Right lobe of liver (tissue), 6 donors: ENCODE measurements around the gene CHMP1A. TPM values are rescaled to one million over a fixed set of nuclear protein-coding genes. Genes with fewer than 3 reads are reported as not detected.
A peak's percentile ranks its signal among the peaks of the same experiment; 100 is the strongest.
"Not testable (repeated sequence)": the region's sequence is repeated elsewhere in the genome, so short reads cannot be mapped to it uniquely, and the experiment has no call there.

ENCODE experiments used
- ATAC-seq, 4 donors: fragments of 200-7000 bp; cut with Tn5 transposase; one replicate each; pipeline ENCODE4 v1.9.1; 2020; ENCODE audit warnings: mild to moderate bottlenecking in 4 of 4, moderate library complexity in 4 of 4
- DNase-seq, 3 donors: peaks; one replicate each; pipeline ENCODE4 v3.0.0-alpha.2; 2020
- H3K27ac ChIP-seq, 3 donors: fragments of 200-600 bp; one replicate each; pipeline ENCODE4 v1.8.0; 2022
- H3K27me3 ChIP-seq, 2 donors: fragments of 200-600 bp; one replicate each; pipeline ENCODE4 v1.8.0; 2022
- H3K36me3 ChIP-seq, 4 donors: fragments of 200-600 bp; sonication (generic) in 1 of 4; one replicate each; pipeline versions ENCODE4 v1.5.1 to v1.8.0; 2017 to 2022; ENCODE audit warnings: control low read depth in 1 of 4
- H3K4me1 ChIP-seq, 4 donors: fragments of 200-600 bp; sonication (generic) in 1 of 4; one replicate each; pipeline versions ENCODE4 v1.5.1 to v1.8.0; 2017 to 2022; ENCODE audit warnings: control low read depth in 1 of 4
- H3K4me3 ChIP-seq, 3 donors: fragments of 200-600 bp; one replicate each; pipeline ENCODE4 v1.8.0; 2022
- H3K9me3 ChIP-seq, 4 donors: fragments of 200-600 bp; sonication (generic) in 1 of 4; one replicate each; pipeline versions ENCODE4 v1.5.1 to v1.8.0; 2017 to 2022; ENCODE audit warnings: control low read depth in 1 of 4
- CTCF ChIP-seq, 4 donors: fragments of 200-600 bp in 3 of 4; fragments of 450-650 bp in 1 of 4; IDR thresholded peaks; one replicate each; pipeline versions ENCODE4 v1.5.1 to v1.8.0; 2016 to 2022; ENCODE audit warnings: antibody characterized with exemption in 4 of 4, mild to moderate bottlenecking in 2 of 4
- POLR2A ChIP-seq: fragments of 450-650 bp; IDR thresholded peaks from one replicate; pipeline ENCODE4 v1.6.1; 2017; ENCODE audit warnings: antibody characterized with exemption, mild to moderate bottlenecking
- WGBS: methylation state at CpG from one replicate; pipeline ENCODE4 v1.1.6; 2018; ENCODE audit warnings: low coverage, low lambda C conversion rate; ENCODE audit not compliant: insufficient coverage; ENCODE audit errors: missing lambda C conversion rate; 5-methylcytosine and 5-hydroxymethylcytosine counted together
- intact Hi-C, 2 donors: fragments of 100-400 bp; cut with DNase I; formaldehyde crosslinking; loops; one replicate each; pipeline versions ENCODE4 v1.11.2 to v1.14.1; 2022
- total RNA-seq, 6 experiments: library from RNA; depleted of rRNA in 2 of 6; stranded (reverse); fragments of >200 nt in 2 of 6; fragmentation: NEBNext Ultra II Directional in 3 of 6; extraction: Animal tissue kit (Norgen Biotek cat#: 25700) in 3 of 6; gene quantifications; one replicate each; pipeline versions ENCODE4 v1.1.0 to v1.2.4, GENCODE V29; 2016 to 2023
- donor health status: DM: no; HTN: yes; CAD: no.
- donor health status: DM: no; HTN: no; CAD: no.
- donor health status: DM: no; HTN: no; CAD: no.
- donor health status: DM: no; HTN: yes; CAD: no.
- donor health status: DM: no; HTN: yes; CAD: no.

CHMP1A gene
- total RNA-seq, 6 experiments from 2014 or later, result 27.2 to 42.3 (median 33.1) TPM

- Histone ChIP-seq H3K27me3 (no peaks in the 10 kb centered on the region), H3K9me3 (no peaks in the 10 kb centered on the region), H3K27ac (peak within 1 kb of the TSS; percentile 74 to 80 (median 79)), H3K4me3 (peak within 1 kb of the TSS; percentile 65 to 74 (median 69)), H3K36me3 (peaks cover 0 to 3% (median 0%) of the 10 kb centered on the region in 4 donors), H3K4me1 (peaks cover 0 to 19% (median 7%) of the 10 kb centered on the region in 4 donors)
- WGBS, result 1% methylated on average over 17 of the region's 97 CpGs
- intact Hi-C loops, result loop anchor here (10.0 kb wide), 2 partner anchors 93 to 173 kb away; partner anchors contain the start of gene TCF25 (in 1 of the 2)
- no peak for TF ChIP-seq CTCF (IDR thresholded peaks at IDR 0.05)
- peak; percentile 91 for TF ChIP-seq POLR2A
- peak; percentile 97 for DNase-seq
- peak; percentile 68 to 82 (median 77) for ATAC-seq
Observed at GRCh38 chr16:89701425-89702406, 44.2 kb upstream of the CHMP1A start, which contains the start of gene SPATA2L. TSS of gene SPATA2L (minus strand) at chr16:89701705. CDS start at chr16:89701232, 473 bp downstream.

- Histone ChIP-seq H3K36me3 (peaks cover 0 to 3% (median 0%) of the 10 kb centered on the region in 4 donors), H3K9me3 (no peaks in the 10 kb centered on the region), H3K4me1 (peaks cover 0 to 19% (median 7%) of the 10 kb centered on the region in 4 donors), H3K27ac (peak overlapping the region; percentile 74 to 80 (median 79)), H3K27me3 (no peaks in the 10 kb centered on the region), H3K4me3 (peak overlapping the region; percentile 65 to 74 (median 69))
- peak; percentile 77 to 81 (median 80) for DNase-seq
- intact Hi-C loops, result loop anchor here (10.0 kb wide), 2 partner anchors 94 to 174 kb away; partner anchors contain the start of gene TCF25 (in 1 of the 2)
- ATAC-seq, result peak; percentile 33 to 53 (median 45)
- TF ChIP-seq CTCF (IDR thresholded peaks at IDR 0.05) (peak in 3 of 4 donors; percentile 15 to 33 (median 20)), POLR2A (no peak)
- no CpG with 5 or more reads among the region's 78 CpGs for WGBS
Observed at GRCh38 chr16:89700649-89701424, 43.3 kb upstream of the CHMP1A start.

- H3K36me3 ChIP-seq, result peaks cover 0 to 3% (median 1%) of the 10 kb centered on the region in 4 donors
- TF ChIP-seq CTCF (IDR thresholded peaks at IDR 0.05) (peak; percentile 84 to 90 (median 88)), POLR2A (peak; percentile 52)
- no peaks in the 10 kb centered on the region for H3K9me3 ChIP-seq
- no peaks in the 10 kb centered on the region for H3K27me3 ChIP-seq
- peak overlapping the region; percentile 74 to 80 (median 79) for H3K27ac ChIP-seq
- intact Hi-C loops, result loop anchor here (10.0 kb wide), 2 partner anchors 95 to 175 kb away; partner anchors contain the start of gene TCF25 (in 1 of the 2)
- peak; percentile 100 for DNase-seq
- WGBS, result 0% methylated on average over 3 of the region's 30 CpGs
- H3K4me3 ChIP-seq, result peak overlapping the region; percentile 65 to 74 (median 69)
- peaks cover 0 to 19% (median 7%) of the 10 kb centered on the region in 4 donors for H3K4me1 ChIP-seq
- peak; percentile 76 to 83 (median 80) for ATAC-seq
Observed at GRCh38 chr16:89700100-89700648, 42.7 kb upstream of the CHMP1A start.

- Histone ChIP-seq H3K4me1 (peaks cover 0 to 19% (median 7%) of the 10 kb centered on the region in 4 donors), H3K27ac (peak overlapping the region; percentile 45 to 81 (median 76))
- H3K27me3 ChIP-seq, DNase-seq, H3K4me3 ChIP-seq, ATAC-seq, H3K36me3 ChIP-seq, H3K9me3 ChIP-seq: not testable (repeated sequence)
- intact Hi-C loops, result loop anchor here (10.0 kb wide), 2 partner anchors 95 to 175 kb away; partner anchors contain the start of gene TCF25 (in 1 of the 2)
- 27% methylated on average over 18 of the region's 18 CpGs for WGBS
Observed at GRCh38 chr16:89699629-89700099, 42.2 kb upstream of the CHMP1A start.

GRCh38 chr16:89698717-89699116, 41.2 kb upstream of the CHMP1A start:
- 83% methylated on average over 10 of the region's 14 CpGs for WGBS
- ATAC-seq, H3K9me3 ChIP-seq, DNase-seq, H3K27ac ChIP-seq, intact Hi-C loops, H3K4me3 ChIP-seq, H3K27me3 ChIP-seq: not testable (repeated sequence)
- H3K4me1 ChIP-seq, result peaks cover 0 to 19% (median 7%) of the 10 kb centered on the region in 4 donors
- H3K36me3 ChIP-seq, result peaks cover 0 to 15% (median 1%) of the 10 kb centered on the region in 4 donors
